Measurements from ENCODE around the gene MAZ.

DNA sequence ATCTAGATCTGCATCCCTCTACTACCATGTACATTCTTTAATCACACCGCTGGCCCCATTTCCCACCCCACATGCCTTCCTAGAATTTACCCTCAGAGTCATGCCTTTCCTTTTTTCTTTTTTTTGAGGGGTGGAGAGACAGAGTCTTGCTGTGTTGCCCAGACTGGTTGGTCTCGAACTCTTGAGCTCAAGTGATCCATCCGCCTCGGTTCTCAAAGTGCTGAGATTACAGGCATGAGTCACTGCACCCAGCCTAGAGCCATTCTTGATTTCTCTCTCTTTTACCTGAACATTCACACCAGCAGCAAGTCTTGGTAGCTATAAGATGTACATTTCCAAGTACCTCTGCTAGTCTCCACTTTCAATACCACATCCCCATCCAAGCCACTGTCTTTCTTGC is 11.8 kb downstream of the MAZ start:
- TF ChIP-seq, protein P1, sequence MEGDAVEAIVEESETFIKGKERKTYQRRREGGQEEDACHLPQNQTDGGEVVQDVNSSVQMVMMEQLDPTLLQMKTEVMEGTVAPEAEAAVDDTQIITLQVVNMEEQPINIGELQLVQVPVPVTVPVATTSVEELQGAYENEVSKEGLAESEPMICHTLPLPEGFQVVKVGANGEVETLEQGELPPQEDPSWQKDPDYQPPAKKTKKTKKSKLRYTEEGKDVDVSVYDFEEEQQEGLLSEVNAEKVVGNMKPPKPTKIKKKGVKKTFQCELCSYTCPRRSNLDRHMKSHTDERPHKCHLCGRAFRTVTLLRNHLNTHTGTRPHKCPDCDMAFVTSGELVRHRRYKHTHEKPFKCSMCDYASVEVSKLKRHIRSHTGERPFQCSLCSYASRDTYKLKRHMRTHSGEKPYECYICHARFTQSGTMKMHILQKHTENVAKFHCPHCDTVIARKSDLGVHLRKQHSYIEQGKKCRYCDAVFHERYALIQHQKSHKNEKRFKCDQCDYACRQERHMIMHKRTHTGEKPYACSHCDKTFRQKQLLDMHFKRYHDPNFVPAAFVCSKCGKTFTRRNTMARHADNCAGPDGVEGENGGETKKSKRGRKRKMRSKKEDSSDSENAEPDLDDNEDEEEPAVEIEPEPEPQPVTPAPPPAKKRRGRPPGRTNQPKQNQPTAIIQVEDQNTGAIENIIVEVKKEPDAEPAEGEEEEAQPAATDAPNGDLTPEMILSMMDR (IDR thresholded peaks at IDR 0.05; ENCODE audit: insufficient read depth, low read length, poor library complexity, severe bottlenecking), result no peak
- TF ChIP-seq EZH2phosphoT487 (conservative IDR thresholded peaks at IDR 0.05; ENCODE audit: low read length), result no peak

All from SU-DHL-6 (cell line).